ENCODE results near the gene SEMG1. TPM values are rescaled to one million over a fixed set of nuclear protein-coding genes. Genes with fewer than 3 reads are reported as not detected.

SEMG1 gene
- total RNA-seq, 2 donors from 2014 or later: not detected

- H3K36me3 ChIP-seq: no peaks in the 10 kb centered on the region
- H3K4me3 ChIP-seq: no peak within 1 kb of the TSS
- H3K27ac ChIP-seq: no peak within 1 kb of the TSS
- ATAC-seq (ENCODE audit: insufficient number of reproducible peaks, low FRiP score, low read depth) (no peak), DNase-seq (ENCODE audit: low spot score) (no peak)
- no peaks in the 10 kb centered on the region for H3K27me3 ChIP-seq (replicated peaks; ENCODE audit: insufficient read depth)
- H3K9me3 ChIP-seq: no peaks in the 10 kb centered on the region
- no peaks in the 10 kb centered on the region for H3K4me1 ChIP-seq (ENCODE audit: control insufficient read depth in 1 of 2, low read depth in 2 of 2)
- no peak for TF ChIP-seq CTCF (IDR thresholded peaks at IDR 0.05)
Measured at GRCh38 chr20:45174434-45175364, 32.1 kb upstream of the SEMG1 start, which contains the start of gene PI3. Gene PI3, plus strand, starts transcription at chr20:45174902. Its CDS starts 21 bp downstream, at chr20:45174923.

- H3K27me3 ChIP-seq (replicated peaks; ENCODE audit: insufficient read depth): no peaks in the 10 kb centered on the region
- no peak overlapping the region for H3K27ac ChIP-seq
- H3K9me3 ChIP-seq: no peaks in the 10 kb centered on the region
- H3K4me1 ChIP-seq (ENCODE audit: control insufficient read depth in 1 of 2, low read depth in 2 of 2): no peaks in the 10 kb centered on the region
- no peak for ATAC-seq (ENCODE audit: insufficient number of reproducible peaks, low FRiP score, low read depth)
- no peak for TF ChIP-seq CTCF (IDR thresholded peaks at IDR 0.05)
- H3K36me3 ChIP-seq: no peaks in the 10 kb centered on the region
- H3K4me3 ChIP-seq: no peak overlapping the region
- no peak for DNase-seq (ENCODE audit: low spot score)
Measured at GRCh38 chr20:45176526-45177267, 30.1 kb upstream of the SEMG1 start.

GRCh38 chr20:45179166-45179565, 27.7 kb upstream of the SEMG1 start:
- no peaks in the 10 kb centered on the region for H3K27me3 ChIP-seq (replicated peaks; ENCODE audit: insufficient read depth)
- no peak for TF ChIP-seq CTCF (IDR thresholded peaks at IDR 0.05)
- H3K4me3 ChIP-seq: no peak overlapping the region
- no peak overlapping the region for H3K27ac ChIP-seq
- H3K36me3 ChIP-seq: no peaks in the 10 kb centered on the region
- no peak for DNase-seq (ENCODE audit: low spot score)
- no peaks in the 10 kb centered on the region for H3K4me1 ChIP-seq (ENCODE audit: control insufficient read depth in 1 of 2, low read depth in 2 of 2)
- ATAC-seq (ENCODE audit: insufficient number of reproducible peaks, low FRiP score, low read depth): no peak
- no peaks in the 10 kb centered on the region for H3K9me3 ChIP-seq

GRCh38 chr20:45181639-45182038, 25.2 kb upstream of the SEMG1 start:
- no peak overlapping the region for H3K4me3 ChIP-seq
- H3K9me3 ChIP-seq: no peaks in the 10 kb centered on the region
- no peaks in the 10 kb centered on the region for H3K27me3 ChIP-seq (replicated peaks; ENCODE audit: insufficient read depth)
- no peak for TF ChIP-seq CTCF (IDR thresholded peaks at IDR 0.05)
- H3K36me3 ChIP-seq: no peaks in the 10 kb centered on the region
- ATAC-seq (ENCODE audit: insufficient number of reproducible peaks, low FRiP score, low read depth) (no peak), DNase-seq (ENCODE audit: low spot score) (no peak)
- no peak overlapping the region for H3K27ac ChIP-seq
- no peaks in the 10 kb centered on the region for H3K4me1 ChIP-seq (ENCODE audit: control insufficient read depth in 1 of 2, low read depth in 2 of 2)

GRCh38 chr20:45183084-45183483, 23.7 kb upstream of the SEMG1 start:
- no peak for ATAC-seq (ENCODE audit: insufficient number of reproducible peaks, low FRiP score, low read depth)
- Histone ChIP-seq H3K4me1 (ENCODE audit: control insufficient read depth in 1 of 2, low read depth in 2 of 2) (no peaks in the 10 kb centered on the region), H3K27me3 (replicated peaks; ENCODE audit: insufficient read depth) (no peaks in the 10 kb centered on the region), H3K9me3 (no peaks in the 10 kb centered on the region), H3K36me3 (no peaks in the 10 kb centered on the region), H3K27ac (no peak overlapping the region), H3K4me3 (no peak overlapping the region)
- no peak for TF ChIP-seq CTCF (IDR thresholded peaks at IDR 0.05)
- DNase-seq (ENCODE audit: low spot score): no peak
